Measurements from ENCODE around the gene DMTF1. TPM values are rescaled to one million over a fixed set of nuclear protein-coding genes. Genes with fewer than 3 reads are reported as not detected.
"Not testable (repeated sequence)": the region's sequence is repeated elsewhere in the genome, so short reads cannot be mapped to it uniquely, and the experiment has no call there.

The DMTF1 gene
- total and polyA plus RNA-seq, 3 experiments from 2014 or later: 33.5 to 69.0 (median 68.2) TPM

- peaks cover 68 to 81% (median 79%) of the 10 kb centered on the region in 3 donors for H3K4me1 Mint-ChIP-seq
- H3K4me1 ChIP-seq (ENCODE audit: insufficient read depth, low read length): peaks cover 40% of the 10 kb centered on the region
- peaks cover 18 to 25% (median 22%) of the 10 kb centered on the region in 5 donors for H3K9me3 Mint-ChIP-seq
- ChIA-PET POLR2A (interaction anchor here (0.6 to 1.4 kb wide), 4 partner anchors 11 to 52 kb away, joined by 3 to 8 read pairs (median 4); partner anchors contain the start of gene TMEM243), CTCF (no interaction called here)
- no peaks in the 10 kb centered on the region for H3K27me3 Mint-ChIP-seq
- peaks cover 14% of the 10 kb centered on the region for H3K9me3 ChIP-seq (ENCODE audit: low read length)
- H3K4me3 ChIP-seq (ENCODE audit: low read length): no peak overlapping the region
- no peaks in the 10 kb centered on the region for H3K27me3 ChIP-seq (ENCODE audit: insufficient read depth, low read length, poor library complexity, severe bottlenecking)
- peaks cover 13% of the 10 kb centered on the region for H3K36me3 ChIP-seq (ENCODE audit: insufficient read depth, low read length)
- H3K4me3 Mint-ChIP-seq: peak overlapping the region in 2 of 7 donors; percentile 4 to 16
- peaks cover 24 to 61% (median 26%) of the 10 kb centered on the region in 3 donors for H3K36me3 Mint-ChIP-seq
- no peak overlapping the region for H3K27ac ChIP-seq (ENCODE audit: low read depth, low read length)
- H3K27ac Mint-ChIP-seq: peak overlapping the region in 7 of 8 donors; percentile 26 to 87 (median 81)
- DNase-seq: no peak
Observed at GRCh38 chr7:87202208-87202607, 50.0 kb downstream of the DMTF1 start.

DNA sequence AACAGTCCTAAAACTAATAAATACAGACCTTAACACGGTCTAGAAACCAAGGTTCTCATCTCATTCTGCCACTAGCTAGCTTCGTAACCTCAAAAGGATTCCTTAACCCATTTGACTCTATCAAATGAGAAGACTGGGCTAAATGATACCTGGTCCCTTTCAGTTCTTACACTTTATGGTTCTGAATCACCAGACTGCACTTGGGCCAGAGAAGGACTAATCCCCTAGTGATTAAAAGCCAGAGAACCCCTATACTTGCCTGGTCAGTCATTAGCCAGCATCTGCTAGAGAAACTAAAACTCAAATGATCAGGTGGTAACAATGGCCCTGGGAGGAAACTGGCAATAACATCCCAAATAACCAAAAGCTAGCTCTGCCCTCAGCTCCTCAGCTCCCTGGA is 50.5 kb downstream of the DMTF1 start:
- Histone ChIP-seq H3K27me3 (ENCODE audit: insufficient read depth, low read length, poor library complexity, severe bottlenecking) (no peaks in the 10 kb centered on the region), H3K36me3 (ENCODE audit: insufficient read depth, low read length) (peaks cover 11% of the 10 kb centered on the region), H3K4me3 (ENCODE audit: low read length) (no peak overlapping the region), H3K4me1 (ENCODE audit: insufficient read depth, low read length) (peaks cover 40% of the 10 kb centered on the region), H3K9me3 (ENCODE audit: low read length) (peaks cover 14% of the 10 kb centered on the region), H3K27ac (ENCODE audit: low read depth, low read length) (no peak overlapping the region)
- Mint-ChIP-seq H3K4me3 (no peak overlapping the region), H3K9me3 (peaks cover 18 to 26% (median 22%) of the 10 kb centered on the region in 5 donors), H3K27ac (peak overlapping the region in 7 of 8 donors; percentile 12 to 82 (median 48)), H3K4me1 (peaks cover 69 to 82% (median 80%) of the 10 kb centered on the region in 3 donors), H3K36me3 (peaks cover 26 to 58% (median 27%) of the 10 kb centered on the region in 3 donors), H3K27me3 (no peaks in the 10 kb centered on the region)
- POLR2A ChIA-PET: interaction anchor here (0.6 to 1.4 kb wide), 2 partner anchors 10 to 53 kb away, joined by 3 to 8 read pairs; no protein-coding TSS in a partner anchor
- DNase-seq: no peak
- CTCF ChIA-PET: no interaction called here

DNA sequence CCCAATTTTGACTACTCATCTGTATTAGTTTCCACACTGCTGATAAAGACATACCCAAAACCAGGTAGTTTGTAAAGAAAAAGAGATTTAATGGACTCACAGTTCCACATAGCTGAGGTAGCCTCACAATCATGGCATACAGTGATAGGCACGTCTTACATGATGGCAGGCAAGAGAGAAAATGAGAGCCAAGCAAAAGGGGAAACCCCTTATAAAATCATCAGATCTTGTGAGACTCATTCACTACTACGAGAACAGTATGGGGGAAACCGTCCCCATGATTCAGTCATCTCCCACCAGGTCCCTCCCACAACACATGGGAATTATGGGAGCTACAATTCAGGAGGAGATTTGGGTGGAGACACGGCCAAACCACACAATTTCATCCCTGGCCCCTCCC is 51.7 kb downstream of the DMTF1 start:
- H3K4me3 ChIP-seq (ENCODE audit: low read length); H3K36me3 ChIP-seq (ENCODE audit: insufficient read depth, low read length); H3K27me3 ChIP-seq (ENCODE audit: insufficient read depth, low read length, poor library complexity, severe bottlenecking); H3K27me3 Mint-ChIP-seq; DNase-seq; H3K27ac ChIP-seq (ENCODE audit: low read depth, low read length): not testable (repeated sequence)
- peaks cover 47% of the 10 kb centered on the region for H3K4me1 ChIP-seq (ENCODE audit: insufficient read depth, low read length)
- CTCF ChIA-PET: interaction anchor here (1.2 kb wide), 1 partner anchor 54 kb away, joined by 3 read pairs; no protein-coding TSS in a partner anchor
- peaks cover 18 to 27% (median 22%) of the 10 kb centered on the region in 5 donors for H3K9me3 Mint-ChIP-seq
- peaks cover 14% of the 10 kb centered on the region for H3K9me3 ChIP-seq (ENCODE audit: low read length)
- peak overlapping the region in 1 of 7 donors; percentile 44 for H3K4me3 Mint-ChIP-seq
- H3K27ac Mint-ChIP-seq: peak overlapping the region in 6 of 8 donors; percentile 11 to 82 (median 30)
- peaks cover 31 to 56% (median 34%) of the 10 kb centered on the region in 3 donors for H3K36me3 Mint-ChIP-seq
- POLR2A ChIA-PET: interaction anchor here (0.7 to 1.4 kb wide), 3 partner anchors 9 to 47 kb away, joined by 3 to 8 read pairs (median 5); no protein-coding TSS in a partner anchor
- H3K4me1 Mint-ChIP-seq: peaks cover 73 to 83% (median 82%) of the 10 kb centered on the region in 3 donors

DNA sequence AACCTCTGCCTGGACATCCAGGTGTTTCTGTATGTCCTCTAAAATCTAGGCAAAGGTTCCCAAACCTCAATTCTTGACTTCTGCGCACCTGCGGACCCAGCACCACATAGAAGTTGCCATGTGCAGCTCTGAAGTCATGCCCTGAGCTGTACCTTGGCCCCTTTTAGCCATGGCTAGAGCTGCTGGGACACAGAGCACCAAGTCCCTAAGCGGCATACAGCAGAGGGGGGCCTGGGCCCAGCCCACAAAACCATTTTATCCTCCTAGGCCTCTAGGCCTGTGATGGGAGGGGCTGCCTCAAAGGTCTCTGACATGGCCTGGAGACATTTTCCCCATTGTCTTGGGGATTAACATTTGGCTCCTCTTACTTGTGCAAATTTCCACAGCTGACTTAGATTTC is 52.7 kb downstream of the DMTF1 start:
- Histone ChIP-seq H3K27me3 (ENCODE audit: insufficient read depth, low read length, poor library complexity, severe bottlenecking) (no peaks in the 10 kb centered on the region), H3K4me3 (ENCODE audit: low read length) (no peak overlapping the region), H3K4me1 (ENCODE audit: insufficient read depth, low read length) (peaks cover 50% of the 10 kb centered on the region), H3K27ac (ENCODE audit: low read depth, low read length) (no peak overlapping the region), H3K9me3 (ENCODE audit: low read length) (peaks cover 14% of the 10 kb centered on the region), H3K36me3 (ENCODE audit: insufficient read depth, low read length) (peaks cover 4% of the 10 kb centered on the region)
- CTCF ChIA-PET: no interaction called here
- DNase-seq: no peak
- Mint-ChIP-seq H3K27me3 (no peaks in the 10 kb centered on the region), H3K4me1 (peaks cover 72 to 83% (median 82%) of the 10 kb centered on the region in 3 donors), H3K36me3 (peaks cover 31 to 49% (median 37%) of the 10 kb centered on the region in 3 donors), H3K4me3 (peak overlapping the region in 1 of 7 donors; percentile 16), H3K9me3 (peaks cover 18 to 27% (median 22%) of the 10 kb centered on the region in 5 donors), H3K27ac (peak overlapping the region in 3 of 8 donors; percentile 41 to 75 (median 70))
- POLR2A ChIA-PET: no interaction called here

DNA sequence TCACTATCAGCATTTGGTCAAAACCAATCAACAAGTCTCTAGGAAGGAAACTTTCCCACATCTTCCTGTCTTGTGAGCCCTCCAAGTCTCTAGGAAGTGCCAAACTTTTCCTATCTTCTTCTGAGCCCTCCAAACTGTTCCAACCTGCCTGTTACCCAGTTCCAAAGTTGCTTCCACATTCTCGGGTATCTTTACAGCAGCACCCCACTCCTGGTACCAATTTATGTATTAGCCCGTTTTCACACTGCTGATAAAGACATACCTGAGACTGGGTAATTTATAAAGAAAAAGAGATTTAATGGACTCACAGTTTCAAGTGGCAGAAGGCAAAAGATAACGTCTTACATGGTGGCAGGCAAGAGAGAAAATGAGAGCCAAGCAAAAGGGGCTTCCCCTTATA is 53.4 kb downstream of the DMTF1 start:
- POLR2A ChIA-PET; H3K27me3 Mint-ChIP-seq; H3K36me3 ChIP-seq (ENCODE audit: insufficient read depth, low read length); DNase-seq; CTCF ChIA-PET; H3K27ac ChIP-seq (ENCODE audit: low read depth, low read length); H3K4me3 ChIP-seq (ENCODE audit: low read length); H3K27me3 ChIP-seq (ENCODE audit: insufficient read depth, low read length, poor library complexity, severe bottlenecking): not testable (repeated sequence)
- peak overlapping the region in 2 of 7 donors; percentile 13 to 16 for H3K4me3 Mint-ChIP-seq
- Histone ChIP-seq H3K9me3 (ENCODE audit: low read length) (peaks cover 14% of the 10 kb centered on the region), H3K4me1 (ENCODE audit: insufficient read depth, low read length) (peaks cover 50% of the 10 kb centered on the region)
- peak overlapping the region in 4 of 8 donors; percentile 2 to 76 (median 68) for H3K27ac Mint-ChIP-seq
- H3K4me1 Mint-ChIP-seq: peaks cover 71 to 83% (median 82%) of the 10 kb centered on the region in 3 donors
- H3K36me3 Mint-ChIP-seq: peaks cover 31 to 47% (median 37%) of the 10 kb centered on the region in 3 donors
- H3K9me3 Mint-ChIP-seq: peaks cover 18 to 27% (median 22%) of the 10 kb centered on the region in 5 donors

DNA sequence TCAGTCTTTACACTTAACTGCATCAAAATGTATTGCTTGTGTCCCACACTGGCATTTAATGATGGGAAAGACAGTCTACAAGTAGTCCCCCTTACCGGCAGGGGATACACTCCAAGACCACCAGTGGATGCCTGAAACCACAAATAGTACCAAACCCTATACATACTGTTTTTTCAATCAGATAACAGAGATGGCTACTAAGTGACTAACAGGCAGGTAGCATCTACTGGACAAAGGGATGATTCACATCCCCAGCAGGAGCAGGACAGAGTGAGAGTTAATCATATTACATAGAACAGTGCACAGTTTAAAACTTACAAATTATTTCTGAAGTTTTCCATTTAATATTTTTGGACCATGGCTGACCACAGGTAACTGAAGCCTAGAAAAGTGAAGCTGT is 54.1 kb downstream of the DMTF1 start:
- POLR2A ChIA-PET: no interaction called here

GRCh38 chr7:87209295-87209924 is 57.2 kb downstream of the DMTF1 start:
- ChIA-PET CTCF (no interaction called here), POLR2A (no interaction called here)
- Histone ChIP-seq H3K4me3 (ENCODE audit: low read length) (no peak overlapping the region), H3K27me3 (ENCODE audit: insufficient read depth, low read length, poor library complexity, severe bottlenecking) (no peaks in the 10 kb centered on the region), H3K4me1 (ENCODE audit: insufficient read depth, low read length) (peaks cover 60% of the 10 kb centered on the region), H3K27ac (ENCODE audit: low read depth, low read length) (no peak overlapping the region), H3K9me3 (ENCODE audit: low read length) (peaks cover 14% of the 10 kb centered on the region), H3K36me3 (ENCODE audit: insufficient read depth, low read length) (peaks cover 4% of the 10 kb centered on the region)
- Mint-ChIP-seq H3K27ac (peak overlapping the region; percentile 29 to 95 (median 78)), H3K9me3 (peaks cover 12 to 19% (median 14%) of the 10 kb centered on the region in 5 donors), H3K36me3 (peaks cover 20 to 39% (median 26%) of the 10 kb centered on the region in 3 donors), H3K27me3 (no peaks in the 10 kb centered on the region), H3K4me1 (peaks cover 77 to 85% (median 85%) of the 10 kb centered on the region in 3 donors), H3K4me3 (peak overlapping the region in 6 of 7 donors; percentile 2 to 55 (median 39))
- DNase-seq: no peak

More for the DNA sequence above, 54.1 kb downstream of the DMTF1 start:
- Mint-ChIP-seq H3K4me3 (peak overlapping the region in 2 of 7 donors; percentile 17 to 42), H3K4me1 (peaks cover 73 to 83% (median 82%) of the 10 kb centered on the region in 3 donors), H3K27me3 (no peaks in the 10 kb centered on the region), H3K27ac (peak overlapping the region in 4 of 8 donors; percentile 7 to 89 (median 44)), H3K9me3 (peaks cover 18 to 27% (median 22%) of the 10 kb centered on the region in 5 donors), H3K36me3 (peaks cover 31 to 49% (median 37%) of the 10 kb centered on the region in 3 donors)
- no peaks in the 10 kb centered on the region for H3K27me3 ChIP-seq (ENCODE audit: insufficient read depth, low read length, poor library complexity, severe bottlenecking)
- CTCF ChIA-PET: no interaction called here
- no peak overlapping the region for H3K27ac ChIP-seq (ENCODE audit: low read depth, low read length)
- H3K4me3 ChIP-seq (ENCODE audit: low read length): no peak overlapping the region
- peaks cover 4% of the 10 kb centered on the region for H3K36me3 ChIP-seq (ENCODE audit: insufficient read depth, low read length)
- peaks cover 14% of the 10 kb centered on the region for H3K9me3 ChIP-seq (ENCODE audit: low read length)
- peaks cover 50% of the 10 kb centered on the region for H3K4me1 ChIP-seq (ENCODE audit: insufficient read depth, low read length)
- no peak for DNase-seq

- H3K27me3 Mint-ChIP-seq: no peaks in the 10 kb centered on the region
- peaks cover 13% of the 10 kb centered on the region for H3K9me3 ChIP-seq (ENCODE audit: low read length)
- peak overlapping the region in 2 of 7 donors; percentile 59 to 63 for H3K4me3 Mint-ChIP-seq
- peaks cover 4% of the 10 kb centered on the region for H3K36me3 ChIP-seq (ENCODE audit: insufficient read depth, low read length)
- ChIA-PET POLR2A (interaction anchor here (1.2 kb wide), 1 partner anchor 9 kb away, joined by 4 read pairs; the partner anchor contains the start of gene TMEM243), CTCF (interaction anchor here (2.4 kb wide), 1 partner anchor 10 kb away, joined by 6 read pairs; no protein-coding TSS in a partner anchor)
- H3K27ac Mint-ChIP-seq: peak overlapping the region in 5 of 8 donors; percentile 39 to 83 (median 63)
- H3K4me3 ChIP-seq (ENCODE audit: low read length): no peak overlapping the region
- peaks cover 9 to 11% (median 9%) of the 10 kb centered on the region in 5 donors for H3K9me3 Mint-ChIP-seq
- no peak overlapping the region for H3K27ac ChIP-seq (ENCODE audit: low read depth, low read length)
- H3K4me1 ChIP-seq (ENCODE audit: insufficient read depth, low read length): peaks cover 70% of the 10 kb centered on the region
- peaks cover 78 to 90% (median 89%) of the 10 kb centered on the region in 3 donors for H3K4me1 Mint-ChIP-seq
- no peaks in the 10 kb centered on the region for H3K27me3 ChIP-seq (ENCODE audit: insufficient read depth, low read length, poor library complexity, severe bottlenecking)
- H3K36me3 Mint-ChIP-seq: peaks cover 16 to 38% (median 24%) of the 10 kb centered on the region in 3 donors
- no peak for DNase-seq
Observed at GRCh38 chr7:87210506-87210905, 58.3 kb downstream of the DMTF1 start.
